Hematopoietic multipotent progenitor cell (in vitro differentiated cells): ENCODE measurements around the gene SKIL. TPM values are rescaled to one million over a fixed set of nuclear protein-coding genes. Genes with fewer than 3 reads are reported as not detected.
"Not testable (repeated sequence)": the region's sequence is repeated elsewhere in the genome, so short reads cannot be mapped to it uniquely, and the experiment has no call there.

Experiments used
- DNase-seq, 3 donors: peaks; one replicate each; pipeline ENCODE4 v3.0.0-alpha.2; 2011 to 2015; ENCODE audit warnings: low read depth in 2 of 3, low spot score in 2 of 3
- total RNA-seq: library from RNA; depleted of rRNA; stranded (reverse); fragments of >200 nt; gene quantifications from one replicate; pipeline ENCODE4 v1.2.3, GENCODE V29; 2012

The SKIL gene
- 11.8 TPM for total RNA-seq

DNA sequence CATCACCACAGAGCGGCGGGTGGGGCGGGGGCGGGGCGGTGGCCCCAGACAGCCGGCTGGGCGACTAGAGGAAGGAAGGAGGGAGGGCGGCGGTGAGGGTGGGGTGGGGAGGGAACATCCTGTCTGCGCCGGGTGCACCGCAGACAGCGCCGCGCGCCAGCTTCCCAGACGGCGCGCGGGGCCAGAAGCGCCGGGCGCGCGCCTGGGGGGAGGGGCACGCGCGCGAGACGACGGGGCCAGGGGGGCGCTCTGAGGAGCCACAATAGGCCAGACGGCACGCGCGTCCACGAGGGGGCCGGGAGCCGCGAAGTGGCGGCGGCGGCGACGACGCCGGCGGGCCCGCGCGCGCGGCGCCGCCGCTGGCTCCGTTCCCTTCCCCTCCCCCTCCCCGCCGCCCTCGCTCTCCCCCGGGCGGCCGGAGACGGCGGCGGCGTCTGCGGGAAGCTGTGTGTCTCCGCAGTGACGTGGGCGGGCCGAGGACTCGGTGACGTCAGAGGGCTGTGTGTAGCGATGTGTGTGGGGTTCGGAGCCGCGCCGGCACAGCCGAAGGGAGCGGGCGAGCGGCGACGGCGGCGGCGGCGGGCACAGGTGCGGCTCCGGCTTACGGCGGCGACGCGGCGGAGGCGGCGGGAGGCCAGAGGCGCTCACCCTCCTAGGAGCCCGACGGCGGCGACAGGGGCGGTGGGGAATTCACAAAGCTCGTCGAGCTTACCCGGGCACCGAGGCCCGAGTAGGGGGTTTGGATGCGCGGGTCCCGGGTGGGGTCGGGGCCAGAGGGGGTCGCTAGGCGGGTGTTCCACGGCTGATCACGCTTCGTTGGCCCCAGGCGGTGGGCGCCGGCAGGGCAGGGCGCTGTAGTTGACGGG is at the start of gene SKIL:
SKIL (plus strand) TSS at position 540 of the 866 bp plus-strand sequence. CDS start 2,617 bp downstream, outside the sequence.
- DNase-seq: peak; percentile 96 to 98 (median 97)

DNA sequence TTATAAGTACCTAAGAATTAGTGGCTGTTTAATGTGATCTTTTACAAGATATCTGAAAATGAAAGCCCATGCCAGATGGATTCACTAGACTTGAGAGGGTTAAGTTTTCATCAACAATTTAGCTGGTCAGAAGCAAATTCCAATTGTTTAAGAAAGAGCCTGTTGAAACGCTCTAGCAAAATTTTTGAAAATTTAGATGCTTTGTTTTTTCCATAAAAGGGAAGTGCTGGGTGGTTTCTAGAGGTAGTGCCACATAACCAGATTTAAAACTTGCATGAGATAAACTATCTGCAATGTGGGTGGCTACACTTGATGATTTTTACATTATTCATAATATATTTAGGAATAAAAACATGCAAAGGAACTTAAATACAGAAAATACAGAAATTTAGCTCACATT is 48.5 kb upstream of the SKIL start:
- no peak for DNase-seq

DNA sequence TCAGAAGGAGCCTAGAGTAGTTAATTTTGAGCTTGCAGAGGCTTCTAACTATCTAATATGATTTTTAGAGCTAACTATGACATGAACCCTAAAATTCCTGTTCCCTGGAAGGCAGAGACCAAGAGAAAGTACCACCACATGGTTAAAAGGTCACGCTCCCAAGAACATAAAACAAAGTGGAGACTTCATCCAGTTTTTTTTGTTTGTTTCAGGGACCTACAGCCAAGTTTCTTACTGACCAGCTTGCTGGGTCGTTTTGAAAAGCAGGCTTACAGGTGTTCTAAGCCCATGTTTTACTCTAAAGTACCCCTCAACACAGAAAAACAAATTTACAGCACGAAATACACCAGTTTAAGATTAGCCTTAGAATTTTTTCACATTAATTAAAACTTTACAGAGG is 39.6 kb upstream of the SKIL start:
- DNase-seq: no peak

DNA sequence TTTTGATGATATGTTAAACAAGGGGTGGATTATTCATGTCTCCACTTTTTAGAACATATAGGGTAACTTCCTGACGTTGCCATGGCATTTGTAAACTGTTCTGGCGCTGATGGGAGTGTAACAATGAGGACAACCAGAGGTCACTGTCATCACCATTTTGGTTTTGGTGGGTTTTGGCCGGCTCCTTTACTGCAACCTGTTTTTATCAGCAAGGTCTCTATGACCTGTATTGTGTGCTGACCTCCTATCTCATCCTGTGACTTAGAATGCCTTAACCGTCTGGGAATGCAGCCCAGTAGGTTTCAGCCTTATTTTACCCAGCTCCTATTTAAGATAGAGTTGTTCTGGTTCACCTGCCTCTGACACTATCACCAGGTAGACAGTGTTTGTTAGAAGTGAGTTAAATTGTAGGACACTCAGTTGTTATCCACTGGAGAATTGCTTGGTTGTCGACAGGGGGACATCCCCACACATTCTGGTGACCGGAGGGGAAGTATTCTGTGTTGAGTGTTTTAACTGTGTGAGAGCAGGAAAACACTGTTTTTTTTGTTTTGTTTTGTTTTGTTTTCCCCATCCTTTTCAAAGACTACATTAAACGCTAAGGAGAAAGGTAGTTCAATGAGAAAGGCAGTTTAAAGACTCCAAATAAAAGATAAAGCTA is 36.9 kb upstream of the SKIL start:
- no peak for DNase-seq

DNA sequence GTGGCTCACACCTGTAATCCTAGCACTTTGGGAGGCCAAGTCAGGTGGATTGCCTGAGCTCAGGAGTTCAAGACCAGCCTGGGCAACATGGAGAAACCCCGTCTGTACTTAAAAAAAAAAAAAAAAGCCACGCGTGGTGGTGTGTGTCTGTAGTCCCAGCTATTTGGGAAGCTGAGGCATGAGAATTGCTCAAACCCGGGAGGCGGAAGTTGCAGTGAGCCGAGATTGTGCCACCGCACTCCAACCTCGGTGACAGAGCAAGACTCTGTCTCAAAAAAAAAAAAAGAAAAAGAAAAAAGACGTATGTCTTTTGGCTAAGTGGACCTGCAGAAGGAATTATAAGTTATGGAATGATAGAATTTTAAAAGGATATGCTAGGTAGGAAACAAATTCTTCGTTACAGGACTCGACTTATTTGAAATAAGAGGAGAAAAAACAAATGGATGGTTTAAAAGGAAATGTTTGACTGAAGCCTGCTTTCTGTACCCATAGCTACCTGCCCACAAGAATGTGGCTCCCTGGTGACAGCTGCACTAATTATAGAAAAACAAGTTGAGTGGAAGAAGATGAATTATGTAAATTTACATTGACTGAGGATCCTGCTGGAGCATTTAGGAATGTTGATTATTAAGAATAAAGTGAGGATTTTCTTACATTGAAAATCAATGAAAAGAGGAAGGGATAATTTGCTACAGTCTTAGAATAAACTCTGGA is 36.0 kb upstream of the SKIL start:
- no peak for DNase-seq

DNA sequence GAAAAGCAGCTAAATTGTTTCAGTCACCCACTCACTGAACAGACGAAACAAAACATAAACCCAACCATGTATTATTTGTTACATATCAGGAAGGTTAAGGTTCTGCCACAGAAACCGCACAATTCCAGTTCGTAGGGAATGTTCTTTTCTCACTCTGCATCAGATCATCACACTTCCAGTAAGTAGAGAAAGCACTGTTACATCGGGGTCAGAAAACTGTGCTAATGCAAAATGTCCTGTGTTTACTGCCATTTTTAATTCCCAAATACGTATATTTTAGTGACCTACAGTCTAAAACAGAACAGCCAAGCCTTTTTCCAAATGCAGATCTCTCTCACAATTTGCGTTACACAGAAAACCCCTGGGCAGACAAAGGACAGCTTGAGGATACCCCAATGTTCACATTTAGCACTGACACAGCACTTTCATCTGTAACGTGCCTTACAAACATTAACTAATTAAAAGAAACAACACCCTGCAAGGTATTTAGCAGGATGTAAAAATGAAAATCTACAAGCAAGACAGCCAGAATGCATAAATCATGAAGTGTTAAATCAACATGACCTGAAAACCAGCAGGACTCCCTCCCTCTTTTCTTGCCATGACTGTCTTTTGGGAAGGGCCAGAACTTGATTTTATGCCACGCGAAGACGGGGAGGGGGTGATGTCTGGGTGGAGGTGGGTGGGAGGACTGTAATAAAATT is 34.8 kb upstream of the SKIL start:
- no peak for DNase-seq

DNA sequence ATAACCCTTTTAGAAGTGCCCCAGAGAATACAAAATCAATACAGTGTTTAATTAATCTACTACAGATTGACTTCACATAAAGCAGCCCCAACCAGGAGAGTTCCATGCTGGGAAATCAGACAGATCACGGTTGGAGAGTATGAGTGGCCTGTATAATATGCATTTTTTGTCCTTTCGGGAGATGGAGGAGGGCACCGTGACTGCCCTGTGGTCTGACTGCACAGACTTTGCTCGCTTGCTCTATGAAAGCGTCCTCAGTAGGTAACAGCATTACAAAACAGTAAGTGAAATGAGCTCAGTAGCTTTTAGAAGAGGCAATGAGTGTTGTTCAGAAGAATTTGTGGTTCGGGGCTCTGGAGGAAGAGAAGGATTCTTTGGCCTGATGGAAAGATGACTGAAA is 34.2 kb upstream of the SKIL start:
- no peak for DNase-seq

- no peak for DNase-seq
These were observed 32.6 kb upstream of the SKIL start for GRCh38 chr3:170324962-170325361.

GRCh38 chr3:170327040-170327808 is 30.3 kb upstream of the SKIL start:
- DNase-seq: no peak

- not testable (repeated sequence) for DNase-seq
These were observed 29.5 kb upstream of the SKIL start for GRCh38 chr3:170327868-170328548.

DNA sequence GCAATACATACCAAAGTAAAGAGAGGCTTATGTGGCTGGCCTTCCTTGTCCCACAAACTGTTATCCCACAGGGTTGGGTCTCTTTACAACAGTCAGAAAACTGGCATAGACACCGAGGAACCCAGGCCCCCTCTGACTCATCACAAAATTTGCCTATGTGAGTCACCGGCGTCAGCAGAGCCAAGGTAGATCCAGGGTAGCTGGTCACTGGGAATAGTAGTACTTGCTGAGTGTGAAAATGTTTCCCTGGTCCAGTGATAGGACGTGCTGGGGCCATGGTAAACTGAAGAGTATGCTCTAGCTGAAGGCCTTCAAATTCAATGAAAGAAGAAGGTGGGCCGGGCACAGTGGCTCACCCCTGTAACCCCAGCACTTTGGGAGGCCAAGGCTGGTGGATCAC is 27.1 kb upstream of the SKIL start:
- DNase-seq: peak in 1 of 3 donors; percentile 29

DNA sequence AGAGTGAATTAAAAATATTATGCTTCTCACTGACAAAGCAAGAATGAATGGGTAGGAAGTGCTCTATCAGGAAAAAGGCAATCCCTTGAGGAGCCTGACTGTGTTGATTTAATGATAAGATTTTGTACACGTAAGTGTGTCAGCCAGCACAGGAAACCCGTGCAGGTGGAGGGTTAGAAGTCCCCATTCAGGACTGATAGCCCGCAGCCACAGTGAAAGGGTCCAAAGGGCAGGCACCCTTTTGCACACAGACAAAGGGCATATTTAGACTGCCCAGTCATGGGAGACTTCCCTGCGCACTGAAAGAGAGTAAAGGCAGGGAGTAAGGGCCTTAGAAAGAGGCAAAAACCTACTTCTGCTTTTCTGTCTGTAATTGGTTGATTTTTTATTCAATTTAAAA is 26.4 kb upstream of the SKIL start:
- peak in 1 of 3 donors; percentile 26 for DNase-seq

- no peak for DNase-seq
These were observed 20.1 kb upstream of the SKIL start for GRCh38 chr3:170337420-170337819.

DNA sequence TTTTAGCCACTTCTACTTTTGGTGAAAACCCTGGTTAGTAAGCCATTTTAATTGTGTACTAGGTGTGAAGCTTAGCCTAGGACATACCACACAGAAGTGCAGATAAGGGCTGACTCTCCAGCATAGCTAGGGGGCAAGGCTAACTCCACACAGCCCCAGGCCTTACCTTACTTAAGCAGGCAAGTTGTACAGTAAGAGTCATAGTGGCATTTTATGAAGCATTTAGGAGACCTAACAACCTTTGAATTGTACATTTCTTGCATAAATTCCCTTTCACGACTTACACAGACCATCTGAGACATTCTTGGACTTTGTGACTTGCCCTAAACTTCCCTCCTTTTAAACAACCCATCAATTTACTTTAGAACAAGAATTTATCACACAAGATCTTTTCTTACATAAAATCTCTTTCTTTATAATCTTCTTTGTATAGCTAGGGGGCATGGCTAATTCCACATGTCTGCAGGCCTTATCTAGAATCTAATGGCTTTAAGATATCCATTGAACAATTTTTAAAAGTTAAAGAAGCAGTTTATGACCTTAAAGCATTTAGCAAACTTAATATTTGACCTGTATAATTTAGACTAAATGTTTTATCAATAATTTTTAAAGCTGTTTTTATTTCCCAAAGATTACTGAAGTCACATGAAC is 18.7 kb upstream of the SKIL start:
- no peak for DNase-seq

DNA sequence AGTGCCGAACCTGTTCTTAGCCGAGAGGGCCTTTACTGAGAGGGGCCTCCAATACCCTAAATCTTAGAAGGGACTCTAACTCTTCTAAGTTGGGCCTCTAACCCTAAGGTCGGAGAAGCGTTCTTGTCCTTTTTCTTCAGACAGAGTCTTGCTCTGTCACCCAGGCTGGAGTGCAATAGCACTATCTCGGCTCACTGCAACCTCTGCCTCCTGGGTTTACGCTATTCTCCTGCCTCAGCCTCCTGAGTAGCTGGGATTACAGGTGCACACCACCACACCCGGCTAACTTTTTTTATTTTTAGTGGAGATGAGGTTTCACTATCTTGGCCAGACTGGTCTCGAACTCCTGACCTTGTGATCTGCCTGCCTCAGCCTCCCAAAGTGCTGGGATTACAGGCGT is 15.2 kb upstream of the SKIL start:
- not testable (repeated sequence) for DNase-seq

- DNase-seq: not testable (repeated sequence)
These were observed 13.7 kb upstream of the SKIL start for GRCh38 chr3:170343859-170344258.

- DNase-seq: peak in 1 of 3 donors; percentile 23
These were observed 12.5 kb upstream of the SKIL start for GRCh38 chr3:170344971-170345370.

DNA sequence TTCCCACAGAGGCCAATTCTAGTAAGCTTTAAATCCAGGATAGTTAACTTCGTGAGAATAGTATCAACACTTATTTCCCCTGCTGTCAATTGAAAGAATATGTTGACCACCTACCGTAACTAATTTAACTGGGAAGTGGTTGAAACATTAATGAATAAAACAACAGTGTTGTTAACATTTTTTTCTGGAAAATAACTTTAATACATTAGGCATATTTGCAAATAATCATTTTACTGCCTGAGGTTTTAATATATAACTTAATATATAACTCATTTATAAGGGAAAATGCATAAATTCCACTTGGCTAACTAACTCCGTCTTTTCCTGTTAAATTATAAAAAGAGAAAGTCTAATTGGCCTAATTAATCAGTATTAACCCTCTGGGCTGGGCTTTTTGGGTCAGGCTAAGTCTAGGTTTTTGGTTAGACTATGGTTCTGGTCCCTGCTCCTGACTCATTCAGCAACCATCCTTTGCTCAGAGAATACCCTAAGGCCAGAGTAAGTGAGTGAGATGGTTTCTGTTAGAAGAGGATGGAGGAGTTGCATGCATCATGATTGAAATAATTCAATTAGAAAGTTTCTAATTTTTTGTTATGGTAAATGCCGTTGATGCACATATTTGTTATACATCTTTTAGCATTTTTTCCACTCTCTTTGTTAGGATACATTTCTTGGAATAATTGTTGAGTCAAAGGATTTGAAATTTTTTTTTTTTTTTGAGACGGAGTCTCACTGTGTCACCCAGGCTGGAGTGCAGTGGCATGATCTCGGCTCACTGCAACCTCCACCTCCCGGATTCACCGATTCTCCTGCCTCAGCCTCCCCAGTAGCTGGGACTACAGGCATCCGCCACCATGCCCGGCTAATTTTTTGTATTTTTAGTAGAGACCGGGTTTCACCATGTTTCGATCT is 10.8 kb upstream of the SKIL start:
- no peak for DNase-seq
